ENCODE measurements around the gene FNIP2. TPM values are rescaled to one million over a fixed set of nuclear protein-coding genes. Genes with fewer than 3 reads are reported as not detected.

The FNIP2 gene
- total RNA-seq, 2 donors from 2014 or later, result 8.6 to 11.5 TPM

- H3K27me3 Mint-ChIP-seq (ENCODE audit: insufficient read depth), result peaks cover 22% of the 10 kb centered on the region
- no peak overlapping the region for H3K27ac Mint-ChIP-seq
- no peaks in the 10 kb centered on the region for H3K9me3 Mint-ChIP-seq
- 78 to 82% methylated on average over 3 to 4 of the region's 4 CpGs for WGBS, 2 experiments (ENCODE audit: insufficient coverage in 1 of 2, insufficient read length in 1 of 2)
- H3K4me3 Mint-ChIP-seq, result no peak overlapping the region
- no peak for DNase-seq
- Histone ChIP-seq H3K4me3 (ENCODE audit: low read length) (no peak overlapping the region), H3K9ac (ENCODE audit: extremely low read depth, low read length, poor library complexity, severe bottlenecking) (no peak overlapping the region), H3K36me3 (ENCODE audit: control insufficient read depth, insufficient read depth, low read length) (no peaks in the 10 kb centered on the region), H3K4me1 (ENCODE audit: control insufficient read depth, insufficient read depth, low read length) (peaks cover 12% of the 10 kb centered on the region), H3K27me3 (ENCODE audit: control insufficient read depth, insufficient read depth, low read length, poor library complexity, severe bottlenecking) (no peaks in the 10 kb centered on the region), H3K27ac (ENCODE audit: low read depth, low read length) (no peak overlapping the region), H3K9me3 (ENCODE audit: control insufficient read depth, low read length) (no peaks in the 10 kb centered on the region)
- H3K4me1 Mint-ChIP-seq, result peaks cover 47% of the 10 kb centered on the region
- no peak for TF ChIP-seq CTCF (conservative IDR thresholded peaks at IDR 0.05)
- H3K36me3 Mint-ChIP-seq (ENCODE audit: low read depth), result no peaks in the 10 kb centered on the region
Observed at GRCh38 chr4:158786121-158786601, 17.3 kb downstream of the FNIP2 start.

GRCh38 chr4:158786955-158787354 is 18.1 kb downstream of the FNIP2 start:
- Histone ChIP-seq H3K27me3 (ENCODE audit: control insufficient read depth, insufficient read depth, low read length, poor library complexity, severe bottlenecking) (no peaks in the 10 kb centered on the region), H3K4me1 (ENCODE audit: control insufficient read depth, insufficient read depth, low read length) (peaks cover 12% of the 10 kb centered on the region), H3K9me3 (ENCODE audit: control insufficient read depth, low read length) (no peaks in the 10 kb centered on the region), H3K27ac (ENCODE audit: low read depth, low read length) (no peak overlapping the region), H3K4me3 (ENCODE audit: low read length) (no peak overlapping the region), H3K9ac (ENCODE audit: extremely low read depth, low read length, poor library complexity, severe bottlenecking) (no peak overlapping the region), H3K36me3 (ENCODE audit: control insufficient read depth, insufficient read depth, low read length) (no peaks in the 10 kb centered on the region)
- Mint-ChIP-seq H3K4me1 (peaks cover 45% of the 10 kb centered on the region), H3K36me3 (ENCODE audit: low read depth) (no peaks in the 10 kb centered on the region), H3K9me3 (no peaks in the 10 kb centered on the region), H3K4me3 (no peak overlapping the region), H3K27ac (no peak overlapping the region), H3K27me3 (ENCODE audit: insufficient read depth) (peaks cover 22% of the 10 kb centered on the region)
- TF ChIP-seq CTCF (conservative IDR thresholded peaks at IDR 0.05), result no peak
- DNase-seq, result no peak

GRCh38 chr4:158787709-158788475 is 19.1 kb downstream of the FNIP2 start:
- Mint-ChIP-seq H3K9me3 (no peaks in the 10 kb centered on the region), H3K4me3 (no peak overlapping the region), H3K36me3 (ENCODE audit: low read depth) (no peaks in the 10 kb centered on the region), H3K4me1 (peaks cover 40% of the 10 kb centered on the region), H3K27me3 (ENCODE audit: insufficient read depth) (peaks cover 22% of the 10 kb centered on the region), H3K27ac (no peak overlapping the region)
- H3K9me3 ChIP-seq (ENCODE audit: control insufficient read depth, low read length), result no peaks in the 10 kb centered on the region
- 95 to 97% methylated on average over 9 to 15 of the region's 15 CpGs for WGBS, 2 experiments (ENCODE audit: insufficient coverage in 1 of 2, insufficient read length in 1 of 2)
- no peaks in the 10 kb centered on the region for H3K36me3 ChIP-seq (ENCODE audit: control insufficient read depth, insufficient read depth, low read length)
- no peak for DNase-seq
- H3K27ac ChIP-seq (ENCODE audit: low read depth, low read length), result no peak overlapping the region
- H3K27me3 ChIP-seq (ENCODE audit: control insufficient read depth, insufficient read depth, low read length, poor library complexity, severe bottlenecking), result no peaks in the 10 kb centered on the region
- TF ChIP-seq CTCF (conservative IDR thresholded peaks at IDR 0.05), result no peak
- no peak overlapping the region for H3K9ac ChIP-seq (ENCODE audit: extremely low read depth, low read length, poor library complexity, severe bottlenecking)
- H3K4me1 ChIP-seq (ENCODE audit: control insufficient read depth, insufficient read depth, low read length), result peaks cover 12% of the 10 kb centered on the region
- no peak overlapping the region for H3K4me3 ChIP-seq (ENCODE audit: low read length)

Measured in endodermal cell (in vitro differentiated cells).